HG03280 (cell line): ENCODE data around the gene CANT1.

Source experiments
- ATAC-seq: cut with Tn5 transposase; IDR thresholded peaks from one replicate; pipeline ENCODE4 v1.9.1; 2021; ENCODE audit warnings: mild to moderate bottlenecking, moderate library complexity; ENCODE audit not compliant: unreplicated experiment

The CANT1 gene

GRCh38 chr17:78998311-78999055 is 11.1 kb downstream of the CANT1 start:
- no peak for ATAC-seq

GRCh38 chr17:78997881-78998280 is 11.7 kb downstream of the CANT1 start:
- no peak for ATAC-seq

- ATAC-seq = no peak
These were observed 12.3 kb downstream of the CANT1 start for GRCh38 chr17:78997231-78997741.

- no peak for ATAC-seq
These were observed 12.8 kb downstream of the CANT1 start for GRCh38 chr17:78996781-78997201.

- ATAC-seq = no peak
These were observed 13.7 kb downstream of the CANT1 start for GRCh38 chr17:78995761-78996451.

GRCh38 chr17:78995022-78995760 is 14.4 kb downstream of the CANT1 start:
- no peak for ATAC-seq

GRCh38 chr17:78993981-78994671 is 15.4 kb downstream of the CANT1 start:
- no peak for ATAC-seq

- ATAC-seq = no peak
These were observed 16.2 kb downstream of the CANT1 start for GRCh38 chr17:78993241-78993956.

GRCh38 chr17:78992542-78993212 is 16.9 kb downstream of the CANT1 start:
- ATAC-seq = no peak

- ATAC-seq = no peak
These were observed 17.5 kb downstream of the CANT1 start for GRCh38 chr17:78991906-78992532.

- no peak for ATAC-seq
These were observed 18.4 kb downstream of the CANT1 start for GRCh38 chr17:78991017-78991738.

- ATAC-seq = no peak
These were observed 19.1 kb downstream of the CANT1 start for GRCh38 chr17:78990349-78991016.

GRCh38 chr17:78988152-78988551 is 21.4 kb downstream of the CANT1 start:
- no peak for ATAC-seq

- no peak for ATAC-seq
These were observed 22.8 kb downstream of the CANT1 start for GRCh38 chr17:78986649-78987328.

- no peak for ATAC-seq
These were observed 23.4 kb downstream of the CANT1 start for GRCh38 chr17:78986048-78986648.

- no peak for ATAC-seq
These were observed 24.2 kb downstream of the CANT1 start for GRCh38 chr17:78985395-78985794.
